HG03045 (cell line): Measurements from ENCODE around the gene IFITM2.
A peak's percentile ranks its signal among the peaks of the same experiment; 100 is the strongest.
"Not testable (repeated sequence)": the region's sequence is repeated elsewhere in the genome, so short reads cannot be mapped to it uniquely, and the experiment has no call there.

Experiments
- ATAC-seq: cut with Tn5 transposase; IDR thresholded peaks from one replicate; pipeline ENCODE4 v1.9.1; 2021; ENCODE audit warnings: mild to moderate bottlenecking, moderate library complexity; ENCODE audit not compliant: unreplicated experiment

IFITM2 gene

DNA sequence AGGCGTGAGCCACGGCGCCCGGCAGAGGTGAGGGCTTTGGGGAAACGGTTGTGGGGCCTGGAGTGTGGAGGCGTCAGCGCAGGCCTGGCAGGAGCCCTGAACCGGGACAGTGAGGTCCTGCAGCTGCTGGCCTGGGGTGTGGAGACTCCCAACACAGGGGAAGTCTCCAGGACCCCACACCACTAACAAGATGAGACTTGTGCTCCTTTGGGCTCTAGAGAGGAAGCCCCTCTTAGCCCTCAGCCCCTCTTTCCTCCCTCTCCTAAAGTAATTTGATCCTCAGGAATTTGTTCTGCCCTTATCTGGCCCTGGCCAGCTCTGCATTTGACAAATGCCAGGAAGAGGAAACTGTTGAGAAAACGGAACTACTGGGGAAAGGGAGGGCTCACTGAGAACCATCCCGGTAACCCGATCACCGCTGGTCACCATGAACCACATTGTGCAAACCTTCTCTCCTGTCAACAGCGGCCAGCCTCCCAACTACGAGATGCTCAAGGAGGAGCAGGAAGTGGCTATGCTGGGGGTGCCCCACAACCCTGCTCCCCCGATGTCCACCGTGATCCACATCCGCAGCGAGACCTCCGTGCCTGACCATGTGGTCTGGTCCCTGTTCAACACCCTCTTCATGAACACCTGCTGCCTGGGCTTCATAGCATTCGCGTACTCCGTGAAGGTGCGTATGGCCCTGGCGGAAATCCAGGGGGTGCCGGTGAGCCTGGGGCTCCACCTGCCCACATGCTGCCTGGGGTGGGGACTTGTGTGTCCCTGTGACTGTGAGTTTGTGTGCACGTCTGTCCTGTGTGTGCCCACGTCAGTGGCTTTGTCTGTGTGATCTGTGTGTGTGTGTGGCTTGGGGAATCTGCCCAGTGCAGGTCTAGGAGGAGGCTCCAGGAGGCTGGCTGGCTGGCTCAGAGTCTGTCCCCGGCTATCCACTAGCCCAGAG is at the start of gene IFITM2:
Gene IFITM2, plus strand, starts transcription at position 51 of the 943 bp plus-strand sequence. Its CDS starts 377 bp downstream, at position 428.
- ATAC-seq = not testable (repeated sequence)

DNA sequence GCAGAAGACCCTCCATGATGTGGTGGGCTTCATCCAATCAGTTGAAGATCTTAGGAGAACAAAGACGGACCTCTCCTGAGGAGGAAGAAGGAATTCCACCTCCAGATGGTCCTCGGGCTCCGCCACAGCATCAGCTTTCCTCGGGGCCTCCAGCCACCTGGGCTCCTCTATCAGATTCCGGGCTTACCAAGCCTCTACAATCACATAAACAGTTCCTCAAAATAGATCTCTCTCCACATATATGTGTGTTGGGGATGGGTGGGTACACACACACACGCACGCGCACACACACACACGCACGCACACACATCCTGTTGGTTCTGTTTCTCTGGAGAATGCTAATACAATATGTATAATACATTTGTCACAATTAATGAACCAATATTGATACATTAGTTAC is 48.2 kb upstream of the IFITM2 start:
- ATAC-seq = no peak

DNA sequence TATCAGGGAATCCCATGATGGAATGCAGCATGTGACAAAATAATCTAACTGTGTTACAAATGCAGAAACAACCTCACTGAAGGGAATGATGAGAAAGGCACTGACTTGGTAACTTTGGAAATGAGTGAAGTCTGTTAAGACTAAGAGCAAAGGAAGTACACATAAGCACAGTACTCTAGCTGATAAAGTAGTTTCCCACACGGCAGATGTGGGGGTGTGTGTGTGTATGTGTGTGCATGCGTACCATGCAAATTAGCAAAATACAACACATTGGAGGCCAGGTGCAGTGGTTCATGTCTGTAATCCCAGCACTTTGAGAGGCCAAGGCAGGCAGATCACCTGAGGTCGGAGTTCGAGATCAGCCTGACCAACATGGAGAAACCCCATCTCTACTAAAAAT is 46.0 kb upstream of the IFITM2 start:
- no peak for ATAC-seq

DNA sequence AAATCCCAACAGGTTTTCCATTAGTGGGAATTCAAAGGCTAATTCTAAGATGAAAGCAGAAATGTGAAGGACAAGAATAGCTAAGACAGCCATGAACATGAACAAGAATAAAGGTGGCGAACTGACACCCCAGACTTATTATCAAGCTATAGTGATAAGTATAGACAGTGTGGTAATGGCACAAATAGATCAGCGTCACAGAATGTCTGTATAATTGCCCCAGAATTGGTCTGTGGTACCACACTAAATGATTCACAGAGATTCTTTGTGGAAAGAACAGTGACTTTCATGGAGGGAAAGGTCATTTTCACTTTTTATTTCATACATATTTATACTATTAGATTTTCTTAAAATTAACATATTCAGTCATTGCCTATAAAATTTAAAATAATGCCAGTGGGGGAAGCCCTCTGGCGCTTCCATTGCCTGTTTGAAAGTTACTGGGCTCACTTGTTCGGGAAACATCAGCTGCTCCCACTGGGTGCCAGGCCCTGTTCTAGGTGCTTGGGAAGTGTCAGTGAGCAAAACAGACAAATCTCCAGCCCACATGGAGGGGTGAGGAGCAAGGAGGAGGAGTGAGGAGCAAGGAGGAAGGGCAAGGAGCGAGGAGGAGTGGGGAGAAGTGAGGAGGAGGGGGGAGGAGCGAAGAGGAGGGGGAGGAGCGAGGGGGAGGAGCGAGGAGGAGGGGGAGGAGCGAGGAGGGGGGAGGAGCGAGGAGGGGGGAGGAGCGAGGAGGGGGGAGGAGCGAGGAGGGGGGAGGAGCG is 40.8 kb upstream of the IFITM2 start:
- no peak for ATAC-seq

DNA sequence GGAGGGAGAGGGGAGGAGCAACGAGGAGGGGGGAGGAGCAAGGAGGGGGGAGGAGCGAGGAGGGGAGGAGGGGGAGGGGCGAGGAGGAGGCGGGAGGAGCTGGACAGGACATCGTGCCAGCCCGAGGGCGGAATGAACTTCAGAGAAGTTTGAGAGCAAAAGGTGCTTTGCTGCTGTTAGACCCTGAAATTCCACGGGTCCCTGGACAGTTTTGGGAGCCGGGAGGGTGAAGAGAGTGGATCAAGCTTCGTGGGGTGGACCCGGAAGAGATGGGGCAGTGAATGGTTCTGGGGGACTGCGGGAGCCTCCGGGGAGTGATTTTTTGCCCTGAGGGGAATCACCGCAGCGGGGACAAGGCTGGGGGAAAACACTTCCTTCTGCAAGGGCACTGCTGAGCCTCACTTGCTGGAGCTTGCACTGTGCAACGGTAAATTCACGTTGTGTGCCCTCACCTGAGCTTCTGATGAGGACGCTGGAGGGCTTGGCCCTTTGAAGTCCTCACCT is 40.1 kb upstream of the IFITM2 start:
- ATAC-seq = no peak

DNA sequence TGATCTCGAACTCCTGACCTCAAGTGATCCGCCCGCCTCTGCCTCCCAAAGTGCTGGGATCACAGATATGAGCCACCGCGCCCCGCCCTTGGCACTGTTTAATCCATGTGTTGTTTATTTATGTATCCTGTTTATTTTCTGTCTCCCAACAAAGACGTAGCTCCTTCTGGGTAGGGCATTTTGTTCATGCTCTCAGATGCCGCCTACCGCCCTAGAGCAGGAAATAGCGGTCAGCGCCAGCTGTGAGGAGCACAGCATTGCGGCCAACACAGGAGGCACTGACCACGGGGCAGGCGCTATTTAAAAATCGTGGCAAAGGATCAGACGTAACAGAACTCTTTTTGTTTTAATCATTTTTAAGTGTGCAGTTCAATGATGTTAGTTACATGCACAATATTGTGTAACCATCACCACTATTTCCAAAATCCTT is 38.9 kb upstream of the IFITM2 start:
- peak; percentile 48 for ATAC-seq

DNA sequence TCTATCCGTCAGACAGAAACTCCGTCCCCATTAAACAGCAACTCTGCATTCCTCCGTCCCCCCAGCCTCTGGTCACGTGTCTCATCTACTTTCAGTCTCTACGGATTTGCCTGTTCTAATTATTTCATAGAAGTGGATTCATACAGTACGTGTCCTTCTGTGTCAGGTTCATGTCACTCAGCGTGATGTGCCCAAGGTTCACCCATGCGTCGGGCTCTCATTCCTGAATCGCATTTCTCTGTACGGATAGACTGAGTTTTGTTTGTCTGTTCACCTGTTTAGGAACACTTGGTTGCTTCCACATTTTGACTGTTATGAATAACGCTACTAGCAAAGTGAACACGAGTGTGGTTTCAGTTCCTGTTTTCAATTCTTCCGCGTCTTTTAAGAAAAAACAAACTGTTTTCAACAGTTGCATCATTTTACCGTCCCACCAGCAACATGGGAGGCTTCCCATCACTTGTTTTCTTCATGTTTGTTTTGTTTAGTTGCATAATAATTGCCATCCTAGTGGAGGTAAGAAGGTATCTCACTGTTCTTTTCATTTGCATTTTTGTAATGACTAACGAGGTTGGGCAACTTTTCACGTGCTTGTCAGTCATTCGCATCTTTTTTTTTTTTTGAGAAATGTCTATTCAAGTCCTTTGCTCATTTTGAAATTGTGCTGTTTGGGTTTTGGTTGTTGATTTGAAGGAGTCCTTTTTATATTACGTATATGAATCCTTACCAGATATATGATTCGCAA is 38.3 kb upstream of the IFITM2 start:
- ATAC-seq = peak; percentile 56

DNA sequence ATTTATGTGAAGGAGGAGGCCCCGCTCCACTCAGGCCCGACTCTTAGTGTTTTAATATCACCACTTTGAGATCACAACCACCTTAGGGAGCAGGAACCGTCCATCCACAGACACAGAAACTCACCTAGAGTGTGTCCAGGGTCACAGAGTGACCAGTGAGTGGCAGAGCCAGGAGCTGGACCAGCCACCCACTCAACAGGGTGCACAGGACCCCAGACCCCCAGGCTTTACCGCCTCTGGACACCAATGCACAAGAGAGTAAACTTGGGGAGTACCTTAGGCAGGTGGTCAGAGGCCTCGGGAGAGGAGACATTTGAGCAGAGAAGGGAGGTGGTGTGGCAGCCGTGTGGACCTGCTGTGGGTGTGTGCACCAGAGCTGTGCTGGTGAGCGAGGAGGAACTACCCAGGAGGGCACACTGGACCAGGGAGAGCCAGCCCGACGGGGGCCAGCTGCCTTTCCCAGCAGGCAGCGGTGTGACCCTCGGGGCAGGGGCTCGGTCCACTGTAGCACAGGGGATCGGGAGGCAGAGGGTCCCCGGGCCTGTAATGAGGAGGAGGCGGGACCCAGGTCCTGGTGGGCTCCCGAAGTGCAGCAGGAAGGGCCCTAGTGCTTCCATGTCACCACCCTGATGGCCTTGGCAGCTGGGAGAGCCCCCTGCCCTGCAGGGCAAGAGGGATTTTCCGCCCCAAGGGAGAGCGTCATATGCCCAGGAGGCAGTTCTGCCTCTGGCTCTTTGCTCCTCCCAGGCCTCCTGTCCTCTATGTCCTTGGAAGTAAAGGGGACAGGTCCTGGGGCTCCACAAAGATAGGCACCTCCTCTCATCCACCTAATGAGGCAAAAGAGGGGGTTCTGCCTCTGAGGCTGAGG is 36.9 kb upstream of the IFITM2 start:
- ATAC-seq = no peak

DNA sequence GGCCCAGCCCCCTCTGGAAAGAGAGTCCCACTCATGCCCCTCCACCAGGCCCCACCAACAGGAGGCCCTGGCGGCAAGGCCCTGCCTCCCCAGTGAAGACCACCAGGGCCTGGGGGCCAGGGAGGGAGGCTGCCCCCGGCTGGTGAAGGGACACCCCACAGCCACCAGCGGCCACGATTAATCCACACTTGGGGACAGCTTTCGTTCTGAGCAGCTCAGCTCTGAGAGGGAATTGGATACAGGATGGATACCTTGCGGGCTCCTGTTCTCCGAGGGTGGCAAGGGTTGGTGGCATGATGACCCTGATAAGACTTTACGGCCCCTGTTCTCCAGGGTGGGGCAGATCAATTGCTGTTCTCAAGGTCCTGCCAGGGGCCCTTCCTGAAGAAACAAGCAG is 36.3 kb upstream of the IFITM2 start:
- no peak for ATAC-seq

DNA sequence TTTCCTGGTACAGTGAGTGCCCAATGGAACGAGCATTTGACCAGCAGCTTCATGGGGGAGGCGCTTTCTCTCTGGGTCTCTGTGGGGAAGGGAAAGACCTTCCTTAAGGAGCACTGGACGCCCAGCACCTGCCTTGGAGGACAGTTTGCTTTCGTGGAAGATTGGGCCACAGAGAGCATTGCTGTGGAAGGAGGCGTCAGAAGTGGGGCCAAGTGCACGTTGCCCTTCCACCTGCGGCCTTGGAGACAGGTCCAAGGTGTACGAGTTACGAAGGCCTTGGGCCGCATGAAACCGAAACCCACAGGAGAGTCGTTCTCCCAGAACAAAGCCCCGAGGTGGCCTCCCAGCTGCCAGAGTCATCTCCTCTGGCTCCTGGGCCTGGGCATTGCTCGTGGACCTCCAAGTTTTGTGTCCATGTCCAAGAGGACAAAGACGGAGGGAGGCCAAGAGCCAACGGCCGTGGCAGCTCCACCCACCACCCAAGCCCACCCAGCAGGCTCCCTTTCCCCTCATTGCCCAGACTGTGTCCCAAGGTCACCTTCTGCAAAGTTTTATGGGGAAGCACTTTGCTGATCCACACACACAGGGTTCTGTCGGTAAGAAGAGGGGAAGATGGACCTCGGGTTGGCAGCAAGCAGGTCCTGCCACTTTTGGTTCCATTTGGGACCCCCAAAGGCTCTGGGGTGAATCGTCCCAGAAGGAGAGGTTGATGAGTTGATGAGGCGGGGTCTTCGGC is 35.3 kb upstream of the IFITM2 start:
- ATAC-seq = no peak

DNA sequence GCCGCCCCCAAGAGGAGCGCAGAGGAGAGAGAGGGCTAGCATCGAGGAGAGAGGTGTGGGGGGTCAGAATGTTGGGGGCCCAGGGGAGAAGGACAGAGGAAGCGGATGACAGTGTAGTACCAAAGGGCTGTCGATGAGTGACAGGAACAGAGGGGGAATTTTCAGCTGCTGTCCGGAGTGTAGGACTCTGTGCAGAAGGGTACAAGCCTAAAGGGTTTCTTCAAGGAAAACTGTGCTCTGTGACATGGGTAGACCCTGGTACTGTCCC is 34.8 kb upstream of the IFITM2 start:
- no peak for ATAC-seq

DNA sequence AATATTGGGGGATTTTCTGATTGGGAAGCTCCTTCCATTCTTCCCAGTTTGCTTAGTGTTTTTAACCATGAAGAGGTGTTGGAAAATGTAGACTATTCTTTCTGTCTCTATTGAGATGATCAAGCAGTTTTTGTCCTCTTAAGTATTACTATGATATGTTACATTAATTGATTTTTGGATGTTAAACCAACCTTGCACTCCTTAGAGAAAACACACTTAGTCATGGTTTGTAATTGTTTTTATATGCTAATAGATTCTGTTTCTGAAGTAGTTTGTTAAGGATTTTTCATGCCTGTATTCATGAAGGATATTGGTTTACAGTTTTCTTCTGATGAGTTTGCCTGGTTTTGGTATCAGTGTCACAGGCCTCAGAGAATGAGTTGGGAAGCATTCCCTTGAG is 31.4 kb upstream of the IFITM2 start:
- no peak for ATAC-seq

DNA sequence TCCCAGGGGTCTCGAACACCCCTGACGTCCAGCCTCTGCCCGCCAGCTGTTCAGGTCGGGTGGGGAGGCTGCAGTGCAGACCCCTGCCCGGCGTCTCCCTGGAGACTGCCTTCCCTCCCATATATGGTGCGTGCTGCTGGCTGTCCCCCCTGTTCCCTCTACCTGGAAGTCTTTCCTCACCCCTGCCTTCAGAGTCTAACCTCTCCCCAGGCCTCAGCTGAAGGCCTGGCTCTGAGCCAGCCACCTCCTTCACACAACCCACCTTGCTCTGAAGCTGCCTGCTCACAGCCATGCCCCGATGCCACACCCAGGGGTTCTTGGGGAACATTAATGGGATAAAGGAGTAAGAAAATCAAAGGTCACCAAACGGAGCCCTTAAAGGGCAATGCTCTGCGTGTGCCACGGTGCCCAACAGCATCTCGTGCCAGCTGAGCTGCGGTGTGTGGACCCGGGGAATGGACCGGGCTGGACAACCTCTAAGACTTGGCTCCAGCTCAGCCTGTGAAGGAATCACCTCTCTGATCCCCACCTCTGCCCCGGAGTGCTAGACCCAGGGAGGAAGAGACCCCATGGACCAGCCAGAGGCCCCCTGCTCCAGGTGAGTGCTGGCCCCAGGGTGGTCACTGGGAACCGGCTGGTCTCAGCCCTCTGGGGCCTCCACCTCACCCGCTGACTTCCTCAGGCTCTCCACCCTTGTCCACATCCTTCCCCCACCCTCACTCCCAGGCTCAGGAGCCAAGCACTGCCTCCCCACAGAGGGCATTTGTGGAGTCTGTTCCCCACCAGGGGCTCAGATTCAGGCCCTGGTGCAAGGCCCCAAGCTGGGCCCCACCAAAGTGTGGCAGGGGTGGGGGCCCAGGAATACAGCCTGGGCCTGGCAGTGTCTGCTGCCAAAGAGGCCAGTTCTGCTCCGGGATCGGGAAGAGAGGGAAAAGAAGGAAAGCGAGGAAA is 29.3 kb upstream of the IFITM2 start, which contains the start of gene NLRP6:
Gene NLRP6, plus strand, starts transcription at position 407 of the 951 bp plus-strand sequence. Its CDS starts 163 bp downstream, at position 570.
- no peak for ATAC-seq

DNA sequence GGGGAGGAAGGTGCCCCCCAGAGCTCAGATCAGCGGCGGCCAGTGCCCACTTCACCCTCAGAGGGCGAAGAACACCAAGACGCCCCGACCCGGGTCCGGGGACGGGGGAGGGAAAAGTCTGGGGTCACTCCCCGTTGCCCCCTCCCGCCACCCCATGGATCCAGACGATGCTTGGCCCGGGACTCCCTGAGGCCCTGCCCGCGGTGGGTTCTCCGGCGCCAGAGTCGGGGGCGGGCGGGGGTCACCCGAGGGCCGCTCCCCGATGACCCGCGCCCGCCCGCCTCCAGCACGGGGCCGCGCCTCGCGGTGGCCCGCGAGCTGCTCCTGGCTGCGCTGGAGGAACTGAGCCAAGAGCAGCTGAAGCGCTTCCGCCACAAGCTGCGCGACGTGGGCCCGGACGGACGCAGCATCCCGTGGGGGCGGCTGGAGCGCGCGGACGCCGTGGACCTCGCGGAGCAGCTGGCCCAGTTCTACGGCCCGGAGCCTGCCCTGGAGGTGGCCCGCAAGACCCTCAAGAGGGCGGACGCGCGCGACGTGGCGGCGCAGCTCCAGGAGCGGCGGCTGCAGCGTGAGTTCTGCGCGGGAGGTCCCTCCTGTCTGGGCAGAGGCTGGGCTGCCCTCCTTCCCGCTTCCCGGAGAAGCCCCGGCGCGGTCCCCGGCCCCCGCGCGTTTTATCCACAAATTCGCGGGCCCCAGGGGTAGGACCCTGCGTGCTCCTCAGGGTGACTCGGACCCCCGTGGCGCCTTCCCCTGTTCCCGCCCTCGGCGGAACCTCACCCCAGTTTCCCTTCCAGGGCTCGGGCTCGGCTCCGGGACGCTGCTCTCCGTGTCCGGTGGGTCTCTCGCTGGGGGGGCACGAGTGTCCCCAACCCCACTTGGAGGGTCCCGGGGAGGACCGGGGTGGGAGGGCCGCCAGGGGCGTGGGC is 28.3 kb upstream of the IFITM2 start:
- no peak for ATAC-seq

DNA sequence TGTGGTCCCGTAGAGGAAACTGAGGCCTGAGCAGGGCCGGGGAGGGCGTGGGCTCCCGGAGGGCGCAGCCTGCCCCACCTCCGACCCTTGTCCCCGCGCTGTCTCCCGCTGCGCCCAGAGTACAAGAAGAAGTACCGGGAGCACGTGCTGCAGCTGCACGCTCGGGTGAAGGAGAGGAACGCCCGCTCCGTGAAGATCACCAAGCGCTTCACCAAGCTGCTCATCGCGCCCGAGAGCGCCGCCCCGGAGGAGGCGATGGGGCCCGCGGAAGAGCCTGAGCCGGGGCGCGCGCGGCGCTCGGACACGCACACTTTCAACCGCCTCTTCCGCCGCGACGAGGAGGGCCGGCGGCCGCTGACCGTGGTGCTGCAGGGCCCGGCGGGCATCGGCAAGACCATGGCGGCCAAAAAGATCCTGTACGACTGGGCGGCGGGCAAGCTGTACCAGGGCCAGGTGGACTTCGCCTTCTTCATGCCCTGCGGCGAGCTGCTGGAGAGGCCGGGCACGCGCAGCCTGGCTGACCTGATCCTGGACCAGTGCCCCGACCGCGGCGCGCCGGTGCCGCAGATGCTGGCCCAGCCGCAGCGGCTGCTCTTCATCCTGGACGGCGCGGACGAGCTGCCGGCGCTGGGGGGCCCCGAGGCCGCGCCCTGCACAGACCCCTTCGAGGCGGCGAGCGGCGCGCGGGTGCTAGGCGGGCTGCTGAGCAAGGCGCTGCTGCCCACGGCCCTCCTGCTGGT is 27.5 kb upstream of the IFITM2 start:
- no peak for ATAC-seq

DNA sequence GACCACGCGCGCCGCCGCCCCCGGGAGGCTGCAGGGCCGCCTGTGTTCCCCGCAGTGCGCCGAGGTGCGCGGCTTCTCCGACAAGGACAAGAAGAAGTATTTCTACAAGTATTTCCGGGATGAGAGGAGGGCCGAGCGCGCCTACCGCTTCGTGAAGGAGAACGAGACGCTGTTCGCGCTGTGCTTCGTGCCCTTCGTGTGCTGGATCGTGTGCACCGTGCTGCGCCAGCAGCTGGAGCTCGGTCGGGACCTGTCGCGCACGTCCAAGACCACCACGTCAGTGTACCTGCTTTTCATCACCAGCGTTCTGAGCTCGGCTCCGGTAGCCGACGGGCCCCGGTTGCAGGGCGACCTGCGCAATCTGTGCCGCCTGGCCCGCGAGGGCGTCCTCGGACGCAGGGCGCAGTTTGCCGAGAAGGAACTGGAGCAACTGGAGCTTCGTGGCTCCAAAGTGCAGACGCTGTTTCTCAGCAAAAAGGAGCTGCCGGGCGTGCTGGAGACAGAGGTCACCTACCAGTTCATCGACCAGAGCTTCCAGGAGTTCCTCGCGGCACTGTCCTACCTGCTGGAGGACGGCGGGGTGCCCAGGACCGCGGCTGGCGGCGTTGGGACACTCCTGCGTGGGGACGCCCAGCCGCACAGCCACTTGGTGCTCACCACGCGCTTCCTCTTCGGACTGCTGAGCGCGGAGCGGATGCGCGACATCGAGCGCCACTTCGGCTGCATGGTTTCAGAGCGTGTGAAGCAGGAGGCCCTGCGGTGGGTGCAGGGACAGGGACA is 26.7 kb upstream of the IFITM2 start:
- no peak for ATAC-seq
